Lung microvascular endothelial cell (primary cell): ENCODE results near the gene DHX15. TPM values are rescaled to one million over a fixed set of nuclear protein-coding genes. Genes with fewer than 3 reads are reported as not detected.

Experiments used
- DNase-seq, 2 donors: peaks; one replicate each; pipeline versions ENCODE4 v3.0.0 to v3.0.0-alpha.2; 2010; ENCODE audit warnings: low read depth in 2 of 2
- total RNA-seq: library from RNA; depleted of rRNA; stranded (reverse); fragments of >200 nt; gene quantifications from 2 replicates; pipeline ENCODE4 v1.2.1, GENCODE V29; 2014

Gene DHX15
- total RNA-seq, 1 donor from 2014 or later: 105 TPM

GRCh38 chr4:24489870-24490269 lies 94.5 kb downstream of the DHX15 start:
- no peak for DNase-seq

- DNase-seq: peak; percentile 72 to 81
Observed at GRCh38 chr4:24488399-24489164, 95.8 kb downstream of the DHX15 start.

- no peak for DNase-seq
Observed at GRCh38 chr4:24482871-24483270, 101.5 kb downstream of the DHX15 start.

GRCh38 chr4:24477919-24478318 lies 106.4 kb downstream of the DHX15 start:
- peak in 1 of 2 donors; percentile 73 for DNase-seq

Other genes starting within 250 kb of the DHX15 start
- 0.20 TPM in 1 of 2 replicates, not detected in the other for gene SOD3, start 211.0 kb upstream of the DHX15 start, total RNA-seq